ENCODE results near the gene RAB40C. TPM values are rescaled to one million over a fixed set of nuclear protein-coding genes. Genes with fewer than 3 reads are reported as not detected.

The RAB40C gene
- polyA plus RNA-seq, 2 of the 4 experiments (the other 2 are of a cell fraction) = 4.4 to 9.7 TPM

DNA sequence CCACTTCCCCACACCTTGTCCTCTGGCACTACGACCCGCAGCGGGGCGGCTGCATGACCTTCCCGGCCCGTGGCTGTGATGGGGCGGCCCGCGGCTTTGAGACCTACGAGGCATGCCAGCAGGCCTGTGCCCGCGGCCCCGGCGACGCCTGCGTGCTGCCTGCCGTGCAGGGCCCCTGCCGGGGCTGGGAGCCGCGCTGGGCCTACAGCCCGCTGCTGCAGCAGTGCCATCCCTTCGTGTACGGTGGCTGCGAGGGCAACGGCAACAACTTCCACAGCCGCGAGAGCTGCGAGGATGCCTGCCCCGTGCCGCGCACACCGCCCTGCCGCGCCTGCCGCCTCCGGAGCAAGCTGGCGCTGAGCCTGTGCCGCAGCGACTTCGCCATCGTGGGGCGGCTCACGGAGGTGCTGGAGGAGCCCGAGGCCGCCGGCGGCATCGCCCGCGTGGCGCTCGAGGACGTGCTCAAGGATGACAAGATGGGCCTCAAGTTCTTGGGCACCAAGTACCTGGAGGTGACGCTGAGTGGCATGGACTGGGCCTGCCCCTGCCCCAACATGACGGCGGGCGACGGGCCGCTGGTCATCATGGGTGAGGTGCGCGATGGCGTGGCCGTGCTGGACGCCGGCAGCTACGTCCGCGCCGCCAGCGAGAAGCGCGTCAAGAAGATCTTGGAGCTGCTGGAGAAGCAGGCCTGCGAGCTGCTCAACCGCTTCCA, 43.6 kb downstream of the RAB40C start:
- H3K27ac ChIP-seq = no peak overlapping the region
- H3K4me1 ChIP-seq = peaks cover 35% of the 10 kb centered on the region
- H3K9me3 ChIP-seq = no peaks in the 10 kb centered on the region
- ATAC-seq (no peak), FAIRE-seq (no peak), DNase-seq (ENCODE audit: low read depth in 1 of 2, low spot score in 1 of 2) (no peak)
- H3K4me3 ChIP-seq = no peak overlapping the region
- TF ChIP-seq HOXA7 (CRISPR knock-in tag; IDR thresholded peaks at IDR 0.05) = no peak
- ChIA-PET POLR2A (no interaction called here), CTCF (interaction anchor here (0.9 to 1.0 kb wide), 2 partner anchors 50 to 184 kb away, joined by 3 read pairs; no protein-coding TSS in a partner anchor)
- WGBS (ENCODE audit: missing lambda C conversion rate) = 95% methylated on average over 42 of the region's 74 CpGs
- H3K4me2 ChIP-seq = no peak overlapping the region

- no peak for DNase-seq (ENCODE audit: low read depth in 1 of 2, low spot score in 1 of 2)
- 95% methylated on average over 16 of the region's 22 CpGs for WGBS (ENCODE audit: missing lambda C conversion rate)
- Histone ChIP-seq H3K4me3 (no peak overlapping the region), H3K4me1 (peaks cover 35% of the 10 kb centered on the region), H3K27ac (no peak overlapping the region), H3K4me2 (no peak overlapping the region; the same call in 2 of the 3 replicates), H3K9me3 (no peaks in the 10 kb centered on the region)
- FAIRE-seq = no peak
- ChIA-PET POLR2A (no interaction called here), CTCF (interaction anchor here (0.9 to 1.8 kb wide), 3 partner anchors 12 to 185 kb away, joined by 3 to 4 read pairs (median 3); no protein-coding TSS in a partner anchor)
- TF ChIP-seq RAD21 (conservative IDR thresholded peaks at IDR 0.05 in 1 of 2, IDR thresholded peaks at IDR 0.05 in 1 of 2) (no peak), PHF8 (IDR thresholded peaks at IDR 0.05; ENCODE audit: borderline replicate concordance, low read depth) (no peak), CBX2 (IDR thresholded peaks at IDR 0.05; ENCODE audit: borderline replicate concordance, low read depth) (no peak), HEYL (CRISPR knock-in tag; IDR thresholded peaks at IDR 0.05) (no peak), ESRRA (IDR thresholded peaks at IDR 0.05; ENCODE audit: borderline replicate concordance, low read length) (no peak), HOXB5 (CRISPR knock-in tag; IDR thresholded peaks at IDR 0.05) (no peak), HOXB13 (CRISPR knock-in tag; IDR thresholded peaks at IDR 0.05; ENCODE audit: low read depth) (no peak), GATA3 (IDR thresholded peaks at IDR 0.05; ENCODE audit: borderline replicate concordance) (no peak), MAZ (IDR thresholded peaks at IDR 0.05; ENCODE audit: borderline replicate concordance, low read depth, low read length) (no peak), ZC3H11A (IDR thresholded peaks at IDR 0.05) (no peak), ZSCAN20 (CRISPR knock-in tag; IDR thresholded peaks at IDR 0.05) (no peak), JUNB (IDR thresholded peaks at IDR 0.05) (no peak), USF2 (IDR thresholded peaks at IDR 0.05) (no peak), EP300 (IDR thresholded peaks at IDR 0.05) (no peak), CHD2 (IDR thresholded peaks at IDR 0.05; ENCODE audit: low read length, partially characterized antibody) (no peak), BHLHE40 (IDR thresholded peaks at IDR 0.05; ENCODE audit: low read depth, low read length) (no peak)
- TF ChIP-seq, protein P1, sequence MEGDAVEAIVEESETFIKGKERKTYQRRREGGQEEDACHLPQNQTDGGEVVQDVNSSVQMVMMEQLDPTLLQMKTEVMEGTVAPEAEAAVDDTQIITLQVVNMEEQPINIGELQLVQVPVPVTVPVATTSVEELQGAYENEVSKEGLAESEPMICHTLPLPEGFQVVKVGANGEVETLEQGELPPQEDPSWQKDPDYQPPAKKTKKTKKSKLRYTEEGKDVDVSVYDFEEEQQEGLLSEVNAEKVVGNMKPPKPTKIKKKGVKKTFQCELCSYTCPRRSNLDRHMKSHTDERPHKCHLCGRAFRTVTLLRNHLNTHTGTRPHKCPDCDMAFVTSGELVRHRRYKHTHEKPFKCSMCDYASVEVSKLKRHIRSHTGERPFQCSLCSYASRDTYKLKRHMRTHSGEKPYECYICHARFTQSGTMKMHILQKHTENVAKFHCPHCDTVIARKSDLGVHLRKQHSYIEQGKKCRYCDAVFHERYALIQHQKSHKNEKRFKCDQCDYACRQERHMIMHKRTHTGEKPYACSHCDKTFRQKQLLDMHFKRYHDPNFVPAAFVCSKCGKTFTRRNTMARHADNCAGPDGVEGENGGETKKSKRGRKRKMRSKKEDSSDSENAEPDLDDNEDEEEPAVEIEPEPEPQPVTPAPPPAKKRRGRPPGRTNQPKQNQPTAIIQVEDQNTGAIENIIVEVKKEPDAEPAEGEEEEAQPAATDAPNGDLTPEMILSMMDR (IDR thresholded peaks at IDR 0.05) = no peak
- ATAC-seq = no peak
These were observed 44.3 kb downstream of the RAB40C start for GRCh38 chr16:634051-634670.

DNA sequence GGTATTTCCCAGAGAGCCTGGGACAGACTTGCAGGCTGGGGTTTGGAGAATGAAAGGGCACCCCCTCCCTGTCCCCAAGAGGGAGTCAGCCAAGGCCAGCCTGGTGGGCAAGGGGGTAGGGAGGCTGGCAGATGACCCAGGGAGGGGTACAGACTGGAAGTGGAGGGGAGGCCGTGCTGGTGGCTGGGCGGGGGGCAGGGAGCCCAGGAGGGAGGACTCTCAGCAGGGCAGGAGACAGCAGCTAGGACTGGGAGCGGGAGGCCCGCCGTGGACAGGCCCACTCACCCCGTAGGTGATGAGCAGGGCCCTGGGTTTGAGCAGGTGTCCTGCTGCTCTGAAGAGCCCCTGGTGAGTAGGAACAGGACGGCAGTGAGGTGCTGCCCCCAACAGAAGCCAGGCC, 45.1 kb downstream of the RAB40C start:
- 83% methylated on average over 6 of the region's 7 CpGs for WGBS (ENCODE audit: missing lambda C conversion rate)
- H3K27ac ChIP-seq = peak overlapping the region in 1 of 2 experiments; percentile 91; a peak in 3 of 6 replicates
- TF ChIP-seq, protein P1 (IDR thresholded peaks at IDR 0.05) = no peak
- TF ChIP-seq KDM5A (IDR thresholded peaks at IDR 0.05) (no peak), E2F6 (IDR thresholded peaks at IDR 0.05; ENCODE audit: borderline replicate concordance, low read depth) (no peak), SREBF2 (IDR thresholded peaks at IDR 0.05) (no peak), ELK1 (IDR thresholded peaks at IDR 0.05; ENCODE audit: low read depth, low read length) (no peak), ESRRA (IDR thresholded peaks at IDR 0.05; ENCODE audit: borderline replicate concordance, low read length) (no peak)
- TF ChIP-seq, protein P2, sequence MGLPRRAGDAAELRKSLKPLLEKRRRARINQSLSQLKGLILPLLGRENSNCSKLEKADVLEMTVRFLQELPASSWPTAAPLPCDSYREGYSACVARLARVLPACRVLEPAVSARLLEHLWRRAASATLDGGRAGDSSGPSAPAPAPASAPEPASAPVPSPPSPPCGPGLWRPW (IDR thresholded peaks at IDR 0.05) = no peak
- TF ChIP-seq, protein P3, sequence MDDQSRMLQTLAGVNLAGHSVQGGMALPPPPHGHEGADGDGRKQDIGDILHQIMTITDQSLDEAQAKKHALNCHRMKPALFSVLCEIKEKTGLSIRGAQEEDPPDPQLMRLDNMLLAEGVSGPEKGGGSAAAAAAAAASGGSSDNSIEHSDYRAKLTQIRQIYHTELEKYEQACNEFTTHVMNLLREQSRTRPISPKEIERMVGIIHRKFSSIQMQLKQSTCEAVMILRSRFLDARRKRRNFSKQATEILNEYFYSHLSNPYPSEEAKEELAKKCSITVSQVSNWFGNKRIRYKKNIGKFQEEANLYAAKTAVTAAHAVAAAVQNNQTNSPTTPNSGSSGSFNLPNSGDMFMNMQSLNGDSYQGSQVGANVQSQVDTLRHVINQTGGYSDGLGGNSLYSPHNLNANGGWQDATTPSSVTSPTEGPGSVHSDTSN (IDR thresholded peaks at IDR 0.05) = no peak

More for the DNA sequence above, 45.1 kb downstream of the RAB40C start:
- peak overlapping the region; percentile 78 for H3K4me3 ChIP-seq
- ChIA-PET POLR2A (no interaction called here), CTCF (interaction anchor here (1.0 to 1.8 kb wide), 2 partner anchors 13 to 41 kb away, joined by 4 read pairs; no protein-coding TSS in a partner anchor)
- H3K4me2 ChIP-seq = peak overlapping the region; percentile 78
- H3K9me3 ChIP-seq = no peaks in the 10 kb centered on the region
- no peak for FAIRE-seq
- ATAC-seq = no peak
- DNase-seq (ENCODE audit: low read depth in 1 of 2, low spot score in 1 of 2) = no peak
- peaks cover 30% of the 10 kb centered on the region for H3K4me1 ChIP-seq

All from A549 (cell line).